HEK293 (cell line): ENCODE data around the gene TTLL12.

ENCODE experiments used
- CTCF ChIA-PET: fragments of 350-600 bp; formaldehyde crosslinking; extraction: SDS; loops from one replicate; lab custom pipeline; 2021; ENCODE audit warnings: antibody characterized with exemption; lab: Yijun Ruan, JAX
- POLR2A ChIA-PET: fragments of 300-600 bp; formaldehyde crosslinking; extraction: SDS; loops from one replicate; lab custom pipeline; 2020; ENCODE audit warnings: antibody characterized with exemption, inconsistent platforms; lab: Yijun Ruan, JAX
- H3K27ac ChIP-seq: fragments of 200-500 bp; sonication (Bioruptor generic); 2 replicates; pipeline ENCODE4 v1.5.1; 2014; ENCODE audit warnings: low read depth, low read length, control low read depth, inconsistent platforms; ENCODE audit errors: extremely low read depth
- H3K36me3 ChIP-seq, 2 experiments: fragments of 200-500 bp in 1 of 2; sonication (Bioruptor generic) in 1 of 2; 1 replicate in 1 of 2; 2 replicates in 1 of 2; pipeline ENCODE4 v1.5.1; 2014 to 2017; ENCODE audit warnings: inconsistent platforms in 2 of 2, low read length in 2 of 2; ENCODE audit not compliant: control insufficient read depth in 2 of 2, insufficient read depth in 1 of 2
- H3K4me1 ChIP-seq: fragments of 200-500 bp; sonication (Bioruptor generic); 2 replicates; pipeline ENCODE4 v1.5.1; 2014; ENCODE audit warnings: mild to moderate bottlenecking, low read length, inconsistent platforms; ENCODE audit not compliant: control insufficient read depth, insufficient read depth
- H3K4me3 ChIP-seq: 2 replicates; pipeline ENCODE4 v1.5.1; 2011; ENCODE audit warnings: low read depth, mild to moderate bottlenecking, control low read depth, low read length, moderate library complexity
- H3K9me3 ChIP-seq: fragments of 200-500 bp; sonication (Bioruptor generic); 2 replicates; pipeline ENCODE4 v1.5.1; 2014; ENCODE audit warnings: low read depth, low read length, inconsistent platforms; ENCODE audit not compliant: control insufficient read depth, insufficient read depth
- FEZF1 ChIP-seq: fragments of 450-650 bp; formaldehyde crosslinking; IDR thresholded peaks from 2 replicates; pipeline ENCODE4 v1.5.1; 2016; ENCODE audit warnings: missing biosample characterization, missing genetic modification characterization
- GLI4 ChIP-seq: fragments of 450-650 bp; formaldehyde crosslinking; IDR thresholded peaks from 2 replicates; pipeline ENCODE4 v1.5.1; 2016; ENCODE audit warnings: missing biosample characterization, missing genetic modification characterization
- GLIS1 ChIP-seq: fragments of 450-650 bp; formaldehyde crosslinking; IDR thresholded peaks from 2 replicates; pipeline ENCODE4 v1.5.1; 2016; ENCODE audit warnings: missing biosample characterization, missing genetic modification characterization
- GLIS2 ChIP-seq: fragments of 450-650 bp; formaldehyde crosslinking; IDR thresholded peaks from 2 replicates; pipeline ENCODE4 v1.5.1; 2016; ENCODE audit warnings: missing biosample characterization, missing genetic modification characterization
- HOXC10 ChIP-seq: sonication (generic); formaldehyde crosslinking; IDR thresholded peaks from 2 replicates; pipeline ENCODE4 v1.8.1; 2023; ENCODE audit warnings: mild to moderate bottlenecking, missing genetic modification reagents
- IKZF3 ChIP-seq: fragments of 450-650 bp; IDR thresholded peaks from 2 replicates; pipeline ENCODE4 v1.5.0; 2018; ENCODE audit warnings: missing biosample characterization, mild to moderate bottlenecking, missing genetic modification characterization, moderate library complexity
- KLF9 ChIP-seq: fragments of 450-650 bp; formaldehyde crosslinking; IDR thresholded peaks from 2 replicates; pipeline ENCODE4 v1.5.1; 2016; ENCODE audit warnings: missing biosample characterization, missing genetic modification characterization, low read depth
- OVOL3 ChIP-seq: fragments of 450-650 bp; formaldehyde crosslinking; IDR thresholded peaks from 2 replicates; pipeline ENCODE4 v1.5.1; 2016; ENCODE audit warnings: missing biosample characterization, missing genetic modification characterization
- SCRT2 ChIP-seq: fragments of 450-650 bp; formaldehyde crosslinking; IDR thresholded peaks from 2 replicates; pipeline ENCODE4 v1.5.1; 2016; ENCODE audit warnings: missing biosample characterization, missing genetic modification characterization
- ZBTB21 ChIP-seq: fragments of 450-650 bp; formaldehyde crosslinking; IDR thresholded peaks from 2 replicates; pipeline ENCODE4 v1.5.1; 2017; ENCODE audit warnings: missing biosample characterization, missing genetic modification characterization
- ZFHX2 ChIP-seq: fragments of 450-650 bp; formaldehyde crosslinking; conservative IDR thresholded peaks from 2 replicates; pipeline ENCODE4 v1.5.1; 2016; ENCODE audit warnings: missing biosample characterization, missing genetic modification characterization
- ZIC2 ChIP-seq: fragments of 450-650 bp; formaldehyde crosslinking; IDR thresholded peaks from 2 replicates; pipeline ENCODE4 v1.5.1; 2016; ENCODE audit warnings: missing biosample characterization, missing genetic modification characterization
- ZNF266 ChIP-seq: fragments of 450-650 bp; formaldehyde crosslinking; IDR thresholded peaks from 2 replicates; pipeline ENCODE4 v1.5.1; 2016; ENCODE audit warnings: missing biosample characterization, missing genetic modification characterization, low read depth
- ZNF302 ChIP-seq: fragments of 450-650 bp; formaldehyde crosslinking; IDR thresholded peaks from 2 replicates; pipeline ENCODE4 v1.5.1; 2016; ENCODE audit warnings: missing biosample characterization, missing genetic modification characterization, low read depth
- ZNF341 ChIP-seq: fragments of 450-650 bp; formaldehyde crosslinking; IDR thresholded peaks from 2 replicates; pipeline ENCODE4; 2016; ENCODE audit warnings: low read depth, missing biosample characterization, missing genetic modification characterization
- ZNF521 ChIP-seq: fragments of 450-650 bp; formaldehyde crosslinking; IDR thresholded peaks from 2 replicates; pipeline ENCODE4 v1.5.1; 2017; ENCODE audit warnings: missing biosample characterization, mild to moderate bottlenecking, missing genetic modification characterization
- ZNF555 ChIP-seq: fragments of 450-650 bp; formaldehyde crosslinking; conservative IDR thresholded peaks from 2 replicates; pipeline ENCODE4 v1.5.1; 2017; ENCODE audit warnings: missing biosample characterization, mild to moderate bottlenecking, missing genetic modification characterization, inconsistent platforms
- ZNF561 ChIP-seq: fragments of 450-650 bp; IDR thresholded peaks from 2 replicates; pipeline ENCODE4 v1.5.1; 2018; ENCODE audit warnings: missing biosample characterization, missing genetic modification characterization, borderline replicate concordance
- ZNF585B ChIP-seq: fragments of 450-650 bp; formaldehyde crosslinking; IDR thresholded peaks from 2 replicates; pipeline ENCODE4 v1.5.1; 2016; ENCODE audit warnings: missing biosample characterization, missing genetic modification characterization
- ZNF596 ChIP-seq: fragments of 450-650 bp; IDR thresholded peaks from 2 replicates; pipeline ENCODE4 v1.5.0; 2018; ENCODE audit warnings: missing biosample characterization, mild to moderate bottlenecking, missing genetic modification characterization, moderate library complexity
- ZNF600 ChIP-seq: fragments of 450-650 bp; formaldehyde crosslinking; IDR thresholded peaks from 2 replicates; pipeline ENCODE4 v1.5.1; 2016; ENCODE audit warnings: missing biosample characterization, missing genetic modification characterization
- ZNF623 ChIP-seq: fragments of 450-650 bp; formaldehyde crosslinking; IDR thresholded peaks from 2 replicates; pipeline ENCODE4 v1.5.1; 2016; ENCODE audit warnings: missing biosample characterization, missing genetic modification characterization
- ZNF624 ChIP-seq: fragments of 450-650 bp; formaldehyde crosslinking; IDR thresholded peaks from 2 replicates; pipeline ENCODE4 v1.5.1; 2017; ENCODE audit warnings: missing biosample characterization, missing genetic modification characterization
- ZNF626 ChIP-seq: fragments of 450-650 bp; sonication (Bioruptor Pico); formaldehyde crosslinking; IDR thresholded peaks from 2 replicates; pipeline ENCODE4 v1.5.1; 2018; ENCODE audit warnings: missing biosample characterization, missing genetic modification characterization, inconsistent platforms
- ZNF654 ChIP-seq: fragments of 450-650 bp; formaldehyde crosslinking; IDR thresholded peaks from 2 replicates; pipeline ENCODE4 v1.5.1; 2016; ENCODE audit warnings: low read depth, missing biosample characterization, missing genetic modification characterization
- ZNF660 ChIP-seq: fragments of 450-650 bp; IDR thresholded peaks from 2 replicates; pipeline ENCODE4 v1.5.1; 2018; ENCODE audit warnings: missing biosample characterization, mild to moderate bottlenecking, missing genetic modification characterization
- ZNF664 ChIP-seq: fragments of 450-650 bp; formaldehyde crosslinking; IDR thresholded peaks from 2 replicates; pipeline ENCODE4 v1.5.1; 2016; ENCODE audit warnings: missing biosample characterization, missing genetic modification characterization
- ZNF670 ChIP-seq: fragments of 450-650 bp; formaldehyde crosslinking; IDR thresholded peaks from 2 replicates; pipeline ENCODE4 v1.5.1; 2016; ENCODE audit warnings: missing biosample characterization, missing genetic modification characterization, low read depth
- ZNF677 ChIP-seq: fragments of 450-650 bp; IDR thresholded peaks from 2 replicates; pipeline ENCODE4 v1.5.0; 2018; ENCODE audit warnings: missing biosample characterization, mild to moderate bottlenecking, missing genetic modification characterization, moderate library complexity
- ZNF830 ChIP-seq: fragments of 450-650 bp; IDR thresholded peaks from 2 replicates; pipeline ENCODE4 v1.5.0; 2018; ENCODE audit warnings: missing biosample characterization, missing genetic modification characterization, low read depth, mild to moderate bottlenecking, moderate library complexity
- ZSCAN23 ChIP-seq: fragments of 450-650 bp; formaldehyde crosslinking; IDR thresholded peaks from 2 replicates; pipeline ENCODE4 v1.5.1; 2016; ENCODE audit warnings: missing biosample characterization, missing genetic modification characterization
- TF ChIP-seq, protein P1 (sequence below): fragments of 450-650 bp; formaldehyde crosslinking; IDR thresholded peaks from 2 replicates; pipeline ENCODE4 v1.5.1; 2017; ENCODE audit warnings: missing biosample characterization, mild to moderate bottlenecking, missing genetic modification characterization, moderate library complexity
- TF ChIP-seq, protein P2 (sequence below): fragments of 450-650 bp; formaldehyde crosslinking; IDR thresholded peaks from 2 replicates; pipeline ENCODE4 v1.5.1; 2016; ENCODE audit warnings: missing biosample characterization, missing genetic modification characterization
- TF ChIP-seq, protein P3 (sequence below): fragments of 450-650 bp; formaldehyde crosslinking; IDR thresholded peaks from 2 replicates; pipeline ENCODE4 v1.5.1; 2016; ENCODE audit warnings: missing biosample characterization, missing genetic modification characterization
- TF ChIP-seq, protein P4 (sequence below): fragments of 450-650 bp; formaldehyde crosslinking; IDR thresholded peaks from 2 replicates; pipeline ENCODE4 v1.5.1; 2016; ENCODE audit warnings: missing biosample characterization, missing genetic modification characterization
- TF ChIP-seq, protein P5 (sequence below): fragments of 450-650 bp; formaldehyde crosslinking; IDR thresholded peaks from 2 replicates; pipeline ENCODE4 v1.5.1; 2016; ENCODE audit warnings: missing biosample characterization, missing genetic modification characterization

Gene TTLL12

DNA sequence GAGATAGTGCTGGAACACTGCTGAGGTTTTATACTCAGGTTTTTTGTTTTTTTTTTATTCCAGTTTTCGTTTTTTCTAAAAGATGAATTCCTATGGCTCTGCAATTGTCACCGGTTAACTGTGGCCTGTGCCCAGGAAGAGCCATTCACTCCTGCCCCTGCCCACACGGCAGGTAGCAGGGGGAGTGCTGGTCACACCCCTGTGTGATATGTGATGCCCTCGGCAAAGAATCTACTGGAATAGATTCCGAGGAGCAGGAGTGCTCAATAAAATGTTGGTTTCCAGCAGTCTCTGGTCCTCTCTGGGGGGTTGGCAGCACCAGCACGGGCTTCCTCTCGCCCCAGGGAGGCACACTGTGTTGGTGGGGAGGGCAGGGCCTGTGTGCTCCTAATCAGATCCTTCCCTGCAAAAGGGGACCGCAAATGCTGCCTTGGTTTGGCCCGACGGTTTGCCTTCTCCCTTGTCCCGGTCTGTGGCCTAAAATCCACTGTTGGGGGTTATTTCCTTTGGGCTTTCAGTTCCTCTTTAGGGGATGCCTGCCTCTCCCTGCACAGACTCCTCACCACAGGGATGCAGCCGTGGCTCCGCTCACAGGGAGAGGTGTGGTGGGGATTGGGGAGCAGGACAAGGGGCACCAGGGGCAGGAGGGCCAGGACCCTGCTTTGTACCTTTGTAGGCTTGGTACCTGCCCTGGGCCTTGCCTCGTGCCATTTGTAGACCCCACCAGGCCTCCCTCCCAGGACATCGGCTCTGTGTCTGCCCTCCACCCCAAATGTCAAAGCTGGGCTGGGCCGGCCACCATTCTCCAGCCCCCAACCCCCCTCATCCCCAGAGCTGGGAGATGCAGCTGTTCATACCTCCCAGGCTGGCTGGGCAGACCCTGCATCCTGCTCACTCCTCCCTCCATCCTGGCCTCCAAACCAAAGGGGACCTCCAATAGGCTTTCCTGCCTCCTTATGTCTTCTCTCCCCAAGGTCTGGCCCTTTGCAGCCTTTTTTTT lies 57.2 kb downstream of the TTLL12 start:
- no peak overlapping the region for H3K27ac ChIP-seq

DNA sequence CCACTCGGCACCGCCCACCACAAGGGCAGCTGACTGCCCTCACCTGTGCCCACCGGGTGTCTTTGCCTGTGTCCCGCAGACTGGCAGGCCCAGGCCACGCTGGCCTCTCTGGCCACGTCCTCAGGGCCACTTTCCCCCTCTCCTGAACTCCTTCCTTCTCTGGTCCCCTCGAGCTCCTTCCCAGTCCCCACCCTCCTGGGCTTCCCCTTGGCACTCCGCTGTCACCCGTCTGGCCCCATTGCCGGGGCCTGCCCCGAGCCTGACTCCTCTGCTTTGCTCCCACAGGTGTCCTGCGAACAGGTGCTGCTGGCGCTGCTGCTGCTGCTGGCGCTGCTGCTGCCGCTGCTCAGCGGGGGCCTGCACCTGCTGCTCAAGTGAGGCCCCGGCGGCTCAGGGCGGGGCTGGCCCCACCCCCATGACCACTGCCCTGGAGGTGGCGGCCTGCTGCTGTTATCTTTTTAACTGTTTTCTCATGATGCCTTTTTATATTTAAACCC lies 58.0 kb downstream of the TTLL12 start:
- Histone ChIP-seq H3K4me3 (no peak overlapping the region), H3K9me3 (no peaks in the 10 kb centered on the region), H3K36me3 (peaks cover 12 to 31% of the 10 kb centered on the region in 2 experiments), H3K4me1 (peaks cover 3% of the 10 kb centered on the region), H3K27ac (no peak overlapping the region; the same call in 1 of the 2 replicates)
- POLR2A ChIA-PET, result interaction anchor here (1.9 kb wide), 1 partner anchor 14 kb away, joined by 6 read pairs; the partner anchor contains the start of gene MCAT
- CTCF ChIA-PET, result no interaction called here
- TF ChIP-seq SCRT2 (tag by site-specific recombination), result peak; percentile 100
- TF ChIP-seq ZNF561 (tag by site-specific recombination), result no peak
- TF ChIP-seq OVOL3 (tag by site-specific recombination), result no peak
- no peak for TF ChIP-seq ZNF626 (tag by site-specific recombination)
- TF ChIP-seq ZNF521 (tag by site-specific recombination), result no peak
- TF ChIP-seq ZNF624 (tag by site-specific recombination), result no peak
- TF ChIP-seq ZNF830 (tag by site-specific recombination), result no peak
- no peak for TF ChIP-seq HOXC10 (CRISPR knock-in tag)
- no peak for TF ChIP-seq ZNF677 (tag by site-specific recombination)
- no peak for TF ChIP-seq ZNF585B (tag by site-specific recombination)
- TF ChIP-seq ZNF623 (tag by site-specific recombination), result no peak
- TF ChIP-seq ZNF654, result no peak
- TF ChIP-seq, protein P1, sequence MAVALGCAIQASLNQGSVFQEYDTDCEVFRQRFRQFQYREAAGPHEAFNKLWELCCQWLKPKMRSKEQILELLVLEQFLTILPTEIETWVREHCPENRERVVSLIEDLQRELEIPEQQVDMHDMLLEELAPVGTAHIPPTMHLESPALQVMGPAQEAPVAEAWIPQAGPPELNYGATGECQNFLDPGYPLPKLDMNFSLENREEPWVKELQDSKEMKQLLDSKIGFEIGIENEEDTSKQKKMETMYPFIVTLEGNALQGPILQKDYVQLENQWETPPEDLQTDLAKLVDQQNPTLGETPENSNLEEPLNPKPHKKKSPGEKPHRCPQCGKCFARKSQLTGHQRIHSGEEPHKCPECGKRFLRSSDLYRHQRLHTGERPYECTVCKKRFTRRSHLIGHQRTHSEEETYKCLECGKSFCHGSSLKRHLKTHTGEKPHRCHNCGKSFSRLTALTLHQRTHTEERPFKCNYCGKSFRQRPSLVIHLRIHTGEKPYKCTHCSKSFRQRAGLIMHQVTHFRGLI, result no peak

More for the DNA sequence above, 57.2 kb downstream of the TTLL12 start:
- H3K4me1 ChIP-seq, result peaks cover 3% of the 10 kb centered on the region
- CTCF ChIA-PET, result interaction anchor here (0.6 kb wide), 1 partner anchor 26 kb away, joined by 3 read pairs; no protein-coding TSS in a partner anchor
- H3K9me3 ChIP-seq, result no peaks in the 10 kb centered on the region
- POLR2A ChIA-PET, result interaction anchor here (0.6 to 1.2 kb wide), 4 partner anchors 9 to 607 kb away, joined by 3 to 6 read pairs (median 4); no protein-coding TSS in a partner anchor
- H3K4me3 ChIP-seq, result no peak overlapping the region
- peaks cover 17 to 39% of the 10 kb centered on the region in 2 experiments for H3K36me3 ChIP-seq
- no peak for TF ChIP-seq ZNF660 (tag by site-specific recombination)
- 0 out of 2 replicates have a peak, but pooled peaks have one; percentile 40 for TF ChIP-seq GLIS2 (tag by site-specific recombination)
- TF ChIP-seq, protein P2, sequence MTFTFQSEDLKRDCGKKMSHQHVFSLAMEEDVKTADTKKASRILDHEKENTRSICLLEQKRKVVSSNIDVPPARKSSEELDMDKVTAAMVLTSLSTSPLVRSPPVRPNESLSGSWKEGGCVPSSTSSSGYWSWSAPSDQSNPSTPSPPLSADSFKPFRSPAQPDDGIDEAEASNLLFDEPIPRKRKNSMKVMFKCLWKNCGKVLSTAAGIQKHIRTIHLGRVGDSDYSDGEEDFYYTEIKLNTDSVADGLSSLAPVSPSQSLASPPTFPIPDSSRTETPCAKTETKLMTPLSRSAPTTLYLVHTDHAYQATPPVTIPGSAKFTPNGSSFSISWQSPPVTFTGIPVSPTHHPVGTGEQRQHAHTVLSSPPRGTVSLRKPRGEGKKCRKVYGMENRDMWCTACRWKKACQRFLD (tag by site-specific recombination), result no peak
- no peak for TF ChIP-seq ZFHX2 (tag by site-specific recombination)
- no peak for TF ChIP-seq ZNF596 (tag by site-specific recombination)
- no peak for TF ChIP-seq ZNF302 (tag by site-specific recombination)
- TF ChIP-seq GLIS1 (tag by site-specific recombination), result peak; percentile 53
- TF ChIP-seq ZNF664 (tag by site-specific recombination), result peak; percentile 38; the same call in 1 of the 2 replicates
- no peak for TF ChIP-seq ZBTB21 (tag by site-specific recombination)
- TF ChIP-seq ZNF670, result no peak
- no peak for TF ChIP-seq ZNF555 (tag by site-specific recombination)
- TF ChIP-seq KLF9 (tag by site-specific recombination), result 0 out of 2 replicates have a peak, but pooled peaks have one; percentile 12
- TF ChIP-seq ZNF521 (tag by site-specific recombination), result no peak
- TF ChIP-seq ZNF600, result peak; percentile 41; the same call in 1 of the 2 replicates
- TF ChIP-seq, protein P3, sequence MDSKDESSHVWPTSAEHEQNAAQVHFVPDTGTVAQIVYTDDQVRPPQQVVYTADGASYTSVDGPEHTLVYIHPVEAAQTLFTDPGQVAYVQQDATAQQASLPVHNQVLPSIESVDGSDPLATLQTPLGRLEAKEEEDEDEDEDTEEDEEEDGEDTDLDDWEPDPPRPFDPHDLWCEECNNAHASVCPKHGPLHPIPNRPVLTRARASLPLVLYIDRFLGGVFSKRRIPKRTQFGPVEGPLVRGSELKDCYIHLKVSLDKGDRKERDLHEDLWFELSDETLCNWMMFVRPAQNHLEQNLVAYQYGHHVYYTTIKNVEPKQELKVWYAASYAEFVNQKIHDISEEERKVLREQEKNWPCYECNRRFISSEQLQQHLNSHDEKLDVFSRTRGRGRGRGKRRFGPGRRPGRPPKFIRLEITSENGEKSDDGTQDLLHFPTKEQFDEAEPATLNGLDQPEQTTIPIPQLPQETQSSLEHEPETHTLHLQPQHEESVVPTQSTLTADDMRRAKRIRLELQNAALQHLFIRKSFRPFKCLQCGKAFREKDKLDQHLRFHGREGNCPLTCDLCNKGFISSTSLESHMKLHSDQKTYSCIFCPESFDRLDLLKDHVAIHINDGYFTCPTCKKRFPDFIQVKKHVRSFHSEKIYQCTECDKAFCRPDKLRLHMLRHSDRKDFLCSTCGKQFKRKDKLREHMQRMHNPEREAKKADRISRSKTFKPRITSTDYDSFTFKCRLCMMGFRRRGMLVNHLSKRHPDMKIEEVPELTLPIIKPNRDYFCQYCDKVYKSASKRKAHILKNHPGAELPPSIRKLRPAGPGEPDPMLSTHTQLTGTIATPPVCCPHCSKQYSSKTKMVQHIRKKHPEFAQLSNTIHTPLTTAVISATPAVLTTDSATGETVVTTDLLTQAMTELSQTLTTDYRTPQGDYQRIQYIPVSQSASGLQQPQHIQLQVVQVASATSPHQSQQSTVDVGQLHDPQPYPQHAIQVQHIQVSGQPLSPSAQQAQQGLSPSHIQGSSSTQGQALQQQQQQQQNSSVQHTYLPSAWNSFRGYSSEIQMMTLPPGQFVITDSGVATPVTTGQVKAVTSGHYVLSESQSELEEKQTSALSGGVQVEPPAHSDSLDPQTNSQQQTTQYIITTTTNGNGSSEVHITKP (tag by site-specific recombination), result peak; percentile 66; the same call in 1 of the 2 replicates
- no peak for TF ChIP-seq FEZF1 (tag by site-specific recombination)
- TF ChIP-seq ZIC2 (tag by site-specific recombination), result peak; percentile 85
- TF ChIP-seq, protein P4, sequence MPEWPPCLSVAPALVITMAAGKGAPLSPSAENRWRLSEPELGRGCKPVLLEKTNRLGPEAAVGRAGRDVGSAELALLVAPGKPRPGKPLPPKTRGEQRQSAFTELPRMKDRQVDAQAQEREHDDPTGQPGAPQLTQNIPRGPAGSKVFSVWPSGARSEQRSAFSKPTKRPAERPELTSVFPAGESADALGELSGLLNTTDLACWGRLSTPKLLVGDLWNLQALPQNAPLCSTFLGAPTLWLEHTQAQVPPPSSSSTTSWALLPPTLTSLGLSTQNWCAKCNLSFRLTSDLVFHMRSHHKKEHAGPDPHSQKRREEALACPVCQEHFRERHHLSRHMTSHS (tag by site-specific recombination), result no peak
- TF ChIP-seq, protein P5, sequence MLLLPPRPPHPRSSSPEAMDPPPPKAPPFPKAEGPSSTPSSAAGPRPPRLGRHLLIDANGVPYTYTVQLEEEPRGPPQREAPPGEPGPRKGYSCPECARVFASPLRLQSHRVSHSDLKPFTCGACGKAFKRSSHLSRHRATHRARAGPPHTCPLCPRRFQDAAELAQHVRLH, result no peak
- no peak for TF ChIP-seq GLI4 (tag by site-specific recombination)
- TF ChIP-seq ZNF341 (tag by site-specific recombination), result peak; percentile 51
- no peak for TF ChIP-seq IKZF3
- no peak for TF ChIP-seq ZNF266 (tag by site-specific recombination)
- TF ChIP-seq ZSCAN23, result no peak
